ENCODE data around the gene CLEC3A. TPM values are rescaled to one million over a fixed set of nuclear protein-coding genes. Genes with fewer than 3 reads are reported as not detected.

The CLEC3A gene
- total and polyA plus RNA-seq, 2 donors (not counting 1 experiment from before 2014, with no cell fraction given) = not detected

- ChIA-PET POLR2A (no interaction called here), CTCF (no interaction called here)
- Mint-ChIP-seq H3K4me1 (no peaks in the 10 kb centered on the region), H3K27me3 (peaks cover 32% of the 10 kb centered on the region), H3K27ac (no peak overlapping the region), H3K9me3 (ENCODE audit: insufficient read depth) (no peaks in the 10 kb centered on the region), H3K4me3 (no peak overlapping the region)
- TF ChIP-seq CTCF (IDR thresholded peaks at IDR 0.05) (no peak), EZH2 (IDR thresholded peaks at IDR 0.05; ENCODE audit: borderline replicate concordance, insufficient read depth, low read depth, low read length, poor library complexity, severe bottlenecking) (no peak)
- Histone ChIP-seq H3K9me3 (ENCODE audit: control extremely low read depth in 1 of 3, control insufficient read depth in 2 of 3, insufficient read depth in 1 of 3, low read length in 2 of 3) (no peaks in the 10 kb centered on the region), H3K4me1 (ENCODE audit: control insufficient read depth in 2 of 2, insufficient read depth in 2 of 2, low read length in 2 of 2) (no peaks in the 10 kb centered on the region), H2AFZ (ENCODE audit: insufficient read depth, low read depth, low read length, poor library complexity, severe bottlenecking) (no peak overlapping the region), H3K27me3 (replicated peaks in 1 of 4; ENCODE audit: control extremely low read depth in 1 of 4, control insufficient read depth in 3 of 4, insufficient read depth in 4 of 4, low read length in 3 of 4) (peaks cover 0 to 10% (median 0%) of the 10 kb centered on the region in 4 experiments), H3K4me3 (ENCODE audit: control extremely low read depth in 1 of 5, extremely low read depth in 1 of 5, insufficient read depth in 1 of 5, low read depth in 2 of 5, low read length in 4 of 5) (no peak overlapping the region), H3K36me3 (replicated peaks in 1 of 2; ENCODE audit: control extremely low read depth in 1 of 2, control insufficient read depth in 1 of 2, extremely low read depth in 1 of 2, insufficient read depth in 2 of 2, low read length in 1 of 2) (no peaks in the 10 kb centered on the region), H3K79me2 (ENCODE audit: control insufficient read depth, insufficient read depth, low read length) (no peaks in the 10 kb centered on the region), H4K20me1 (ENCODE audit: control insufficient read depth, insufficient read depth, low read length, poor library complexity, severe bottlenecking) (no peaks in the 10 kb centered on the region), H3K9ac (ENCODE audit: low read length) (no peak overlapping the region), H3K27ac (ENCODE audit: low read length in 2 of 2) (no peak overlapping the region), H3K4me2 (replicated peaks; ENCODE audit: low read depth, low read length, poor library complexity, severe bottlenecking) (no peak overlapping the region)
- intact Hi-C loops (cut with micrococcal nuclease) = no loop called here
- no peak for DNase-seq
- 18% methylated on average over 45 of the region's 45 CpGs for WGBS (ENCODE audit: insufficient coverage)
- no peak for ATAC-seq (ENCODE audit: low read depth)
These were observed 23.7 kb downstream of the CLEC3A start for GRCh38 chr16:78045865-78046581.

- Histone ChIP-seq H3K4me3 (ENCODE audit: control extremely low read depth in 1 of 5, extremely low read depth in 1 of 5, insufficient read depth in 1 of 5, low read depth in 2 of 5, low read length in 4 of 5) (no peak overlapping the region), H3K36me3 (replicated peaks in 1 of 2; ENCODE audit: control extremely low read depth in 1 of 2, control insufficient read depth in 1 of 2, extremely low read depth in 1 of 2, insufficient read depth in 2 of 2, low read length in 1 of 2) (no peaks in the 10 kb centered on the region), H4K20me1 (ENCODE audit: control insufficient read depth, insufficient read depth, low read length, poor library complexity, severe bottlenecking) (no peaks in the 10 kb centered on the region), H3K4me1 (ENCODE audit: control insufficient read depth in 2 of 2, insufficient read depth in 2 of 2, low read length in 2 of 2) (no peaks in the 10 kb centered on the region), H3K27me3 (replicated peaks in 1 of 4; ENCODE audit: control extremely low read depth in 1 of 4, control insufficient read depth in 3 of 4, insufficient read depth in 4 of 4, low read length in 3 of 4) (peaks cover 0 to 10% (median 0%) of the 10 kb centered on the region in 4 experiments), H2AFZ (ENCODE audit: insufficient read depth, low read depth, low read length, poor library complexity, severe bottlenecking) (no peak overlapping the region), H3K4me2 (replicated peaks; ENCODE audit: low read depth, low read length, poor library complexity, severe bottlenecking) (no peak overlapping the region), H3K9ac (ENCODE audit: low read length) (no peak overlapping the region), H3K79me2 (ENCODE audit: control insufficient read depth, insufficient read depth, low read length) (no peaks in the 10 kb centered on the region), H3K27ac (ENCODE audit: low read length in 2 of 2) (no peak overlapping the region), H3K9me3 (ENCODE audit: control extremely low read depth in 1 of 3, control insufficient read depth in 2 of 3, insufficient read depth in 1 of 3, low read length in 2 of 3) (no peaks in the 10 kb centered on the region)
- H3K4me1 Mint-ChIP-seq = no peaks in the 10 kb centered on the region
- no peak overlapping the region for H3K27ac Mint-ChIP-seq
- CTCF ChIA-PET = no interaction called here
- no peak for TF ChIP-seq EZH2 (IDR thresholded peaks at IDR 0.05; ENCODE audit: borderline replicate concordance, insufficient read depth, low read depth, low read length, poor library complexity, severe bottlenecking)
- no peak for TF ChIP-seq CTCF (IDR thresholded peaks at IDR 0.05)
- peaks cover 28% of the 10 kb centered on the region for H3K27me3 Mint-ChIP-seq
- ATAC-seq (ENCODE audit: low read depth) = no peak
- intact Hi-C loops (cut with micrococcal nuclease) = no loop called here
- 90% methylated on average over 15 of the region's 15 CpGs for WGBS (ENCODE audit: insufficient coverage)
- H3K9me3 Mint-ChIP-seq (ENCODE audit: insufficient read depth) = no peaks in the 10 kb centered on the region
- DNase-seq = no peak
- POLR2A ChIA-PET = no interaction called here
- no peak overlapping the region for H3K4me3 Mint-ChIP-seq
These were observed 26.0 kb downstream of the CLEC3A start for GRCh38 chr16:78048319-78048718.

All from B cell (primary cell).